Measurements from ENCODE around the gene SEMA5A.

SEMA5A gene

GRCh38 chr5:9278921-9279603, 266.8 kb downstream of the SEMA5A start:
- TF ChIP-seq SIN3A (IDR thresholded peaks at IDR 0.05; ENCODE audit: borderline replicate concordance, insufficient read depth, low read length) (no peak), REST (IDR thresholded peaks at IDR 0.05; ENCODE audit: insufficient read depth in 1 of 2, low read depth in 2 of 2, low read length in 2 of 2) (no peak), FOXP2 (optimal IDR thresholded peaks at IDR 0.05; ENCODE audit: borderline replicate concordance, extremely low read depth, extremely low read length, insufficient read depth) (no peak), TAF1 (IDR thresholded peaks at IDR 0.05; ENCODE audit: borderline replicate concordance, insufficient read depth, low read length) (no peak), POLR2AphosphoS5 (IDR thresholded peaks at IDR 0.05; ENCODE audit: low read depth, low read length) (no peak)

GRCh38 chr5:9269014-9269413, 276.9 kb downstream of the SEMA5A start:
- TF ChIP-seq SIN3A (IDR thresholded peaks at IDR 0.05; ENCODE audit: borderline replicate concordance, insufficient read depth, low read length): no peak
- no peak for TF ChIP-seq REST (IDR thresholded peaks at IDR 0.05; ENCODE audit: insufficient read depth in 1 of 2, low read depth in 2 of 2, low read length in 2 of 2)
- TF ChIP-seq POLR2AphosphoS5 (IDR thresholded peaks at IDR 0.05; ENCODE audit: low read depth, low read length): no peak
- TF ChIP-seq FOXP2 (optimal IDR thresholded peaks at IDR 0.05; ENCODE audit: borderline replicate concordance, extremely low read depth, extremely low read length, insufficient read depth): no peak
- TF ChIP-seq TAF1 (IDR thresholded peaks at IDR 0.05; ENCODE audit: borderline replicate concordance, insufficient read depth, low read length): no peak

GRCh38 chr5:9268226-9268625, 277.6 kb downstream of the SEMA5A start:
- no peak for TF ChIP-seq TAF1 (IDR thresholded peaks at IDR 0.05; ENCODE audit: borderline replicate concordance, insufficient read depth, low read length)
- no peak for TF ChIP-seq POLR2AphosphoS5 (IDR thresholded peaks at IDR 0.05; ENCODE audit: low read depth, low read length)
- no peak for TF ChIP-seq FOXP2 (optimal IDR thresholded peaks at IDR 0.05; ENCODE audit: borderline replicate concordance, extremely low read depth, extremely low read length, insufficient read depth)
- TF ChIP-seq REST (IDR thresholded peaks at IDR 0.05; ENCODE audit: insufficient read depth in 1 of 2, low read depth in 2 of 2, low read length in 2 of 2): no peak
- TF ChIP-seq SIN3A (IDR thresholded peaks at IDR 0.05; ENCODE audit: borderline replicate concordance, insufficient read depth, low read length): no peak

- no peak for TF ChIP-seq REST (IDR thresholded peaks at IDR 0.05; ENCODE audit: insufficient read depth in 1 of 2, low read depth in 2 of 2, low read length in 2 of 2)
- no peak for TF ChIP-seq TAF1 (IDR thresholded peaks at IDR 0.05; ENCODE audit: borderline replicate concordance, insufficient read depth, low read length)
- TF ChIP-seq SIN3A (IDR thresholded peaks at IDR 0.05; ENCODE audit: borderline replicate concordance, insufficient read depth, low read length): no peak
- TF ChIP-seq POLR2AphosphoS5 (IDR thresholded peaks at IDR 0.05; ENCODE audit: low read depth, low read length): no peak
- TF ChIP-seq FOXP2 (optimal IDR thresholded peaks at IDR 0.05; ENCODE audit: borderline replicate concordance, extremely low read depth, extremely low read length, insufficient read depth): no peak
These were observed 280.2 kb downstream of the SEMA5A start for GRCh38 chr5:9265441-9266287.
